ENCODE measurements around the gene ITPK1.
"Not testable (repeated sequence)": the region's sequence is repeated elsewhere in the genome, so short reads cannot be mapped to it uniquely, and the experiment has no call there.

The ITPK1 gene

GRCh38 chr14:93113678-93114067, 2.1 kb downstream of the ITPK1 start:
- peaks cover 28% of the 10 kb centered on the region for H3K4me1 Mint-ChIP-seq
- H3K27ac Mint-ChIP-seq, result no peak overlapping the region
- no peaks in the 10 kb centered on the region for H3K36me3 Mint-ChIP-seq
- no peaks in the 10 kb centered on the region for H3K9me3 Mint-ChIP-seq
- H3K4me3 Mint-ChIP-seq, result peak overlapping the region; percentile 86
- H3K27me3 Mint-ChIP-seq, result no peaks in the 10 kb centered on the region

DNA sequence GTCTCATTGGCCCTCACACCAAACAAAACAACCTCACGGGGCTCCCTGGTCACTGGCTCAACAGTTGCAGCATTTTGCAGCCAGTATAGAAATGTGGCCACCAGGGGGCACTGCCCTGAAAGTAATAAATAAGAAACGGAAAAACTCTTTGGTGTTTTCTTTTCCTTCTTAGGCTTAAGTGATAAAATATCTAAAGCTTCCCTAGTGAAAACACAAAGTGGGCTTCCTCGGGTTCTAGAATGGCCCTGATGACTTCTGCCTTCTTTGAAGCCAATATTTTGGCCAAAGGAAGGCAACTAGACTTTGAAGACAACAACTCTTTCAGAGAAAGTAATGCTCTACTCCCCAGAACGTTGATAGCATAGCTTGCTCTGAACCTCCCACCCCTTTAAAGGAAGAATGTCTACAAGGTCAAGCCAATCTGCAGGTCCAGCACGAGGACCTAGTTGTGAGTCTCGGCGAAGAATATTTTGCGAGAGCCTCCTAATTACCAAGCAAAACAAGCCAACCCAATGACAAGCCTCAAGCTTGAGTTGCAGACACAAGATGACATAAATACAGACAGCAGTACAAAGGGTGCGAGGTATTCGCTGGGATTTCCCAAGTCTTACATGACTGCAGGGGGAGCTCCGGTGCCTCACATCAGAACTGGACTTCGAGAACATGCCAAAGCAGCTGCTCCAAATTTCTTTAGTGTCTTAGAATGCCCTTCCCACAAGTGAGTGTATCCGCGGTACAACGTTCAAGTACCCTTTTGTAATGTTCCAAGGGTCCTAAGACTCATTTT, 2.6 kb downstream of the ITPK1 start:
- no peaks in the 10 kb centered on the region for H3K36me3 Mint-ChIP-seq
- H3K27ac Mint-ChIP-seq, result peak overlapping the region; percentile 86
- no peaks in the 10 kb centered on the region for H3K9me3 Mint-ChIP-seq
- no peaks in the 10 kb centered on the region for H3K27me3 Mint-ChIP-seq
- H3K4me1 Mint-ChIP-seq, result peaks cover 28% of the 10 kb centered on the region
- H3K4me3 Mint-ChIP-seq, result peak overlapping the region; percentile 86

DNA sequence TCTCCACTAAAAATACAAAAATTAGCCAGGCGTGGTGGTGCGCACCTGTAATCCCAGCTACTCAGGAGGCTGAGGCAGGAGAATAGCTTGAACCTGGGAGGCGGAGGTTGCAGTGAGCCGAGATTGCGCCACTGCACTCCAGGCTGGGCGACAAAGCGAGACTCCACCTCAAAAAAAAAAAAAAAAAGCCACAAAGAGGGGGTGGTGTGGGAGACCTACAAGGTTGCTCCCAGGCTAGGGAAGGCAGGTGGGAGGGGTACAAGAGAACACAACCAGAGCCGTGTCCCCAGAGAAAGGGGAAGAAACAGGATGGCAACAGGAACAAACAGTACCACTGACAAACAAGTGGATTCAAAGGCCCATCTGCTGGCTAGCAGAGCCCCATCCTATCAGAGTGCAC, 4.2 kb downstream of the ITPK1 start:
- not testable (repeated sequence) for H3K9me3 Mint-ChIP-seq, H3K36me3 Mint-ChIP-seq, H3K27me3 Mint-ChIP-seq, H3K27ac Mint-ChIP-seq, H3K4me3 Mint-ChIP-seq
- H3K4me1 Mint-ChIP-seq, result peaks cover 27% of the 10 kb centered on the region

- Mint-ChIP-seq H3K27me3 (no peaks in the 10 kb centered on the region), H3K9me3 (no peaks in the 10 kb centered on the region), H3K4me3 (no peak overlapping the region), H3K36me3 (no peaks in the 10 kb centered on the region), H3K27ac (no peak overlapping the region), H3K4me1 (peaks cover 24% of the 10 kb centered on the region)
Measured at GRCh38 chr14:93110856-93111419, 4.8 kb downstream of the ITPK1 start.

GRCh38 chr14:93109572-93110481, 5.9 kb downstream of the ITPK1 start:
- H3K4me3 Mint-ChIP-seq, result no peak overlapping the region
- no peaks in the 10 kb centered on the region for H3K36me3 Mint-ChIP-seq
- peaks cover 24% of the 10 kb centered on the region for H3K4me1 Mint-ChIP-seq
- no peaks in the 10 kb centered on the region for H3K9me3 Mint-ChIP-seq
- H3K27ac Mint-ChIP-seq, result no peak overlapping the region
- H3K27me3 Mint-ChIP-seq, result no peaks in the 10 kb centered on the region

GRCh38 chr14:93108105-93108504, 7.6 kb downstream of the ITPK1 start:
- no peak overlapping the region for H3K27ac Mint-ChIP-seq

GRCh38 chr14:93107453-93107852, 8.3 kb downstream of the ITPK1 start:
- H3K27ac Mint-ChIP-seq, result no peak overlapping the region
- H3K4me1 Mint-ChIP-seq, result peaks cover 20% of the 10 kb centered on the region
- no peaks in the 10 kb centered on the region for H3K36me3 Mint-ChIP-seq
- no peak overlapping the region for H3K4me3 Mint-ChIP-seq
- H3K27me3 Mint-ChIP-seq, result no peaks in the 10 kb centered on the region
- H3K9me3 Mint-ChIP-seq, result no peaks in the 10 kb centered on the region

More at GRCh38 chr14:93108105-93108504, 7.6 kb downstream of the ITPK1 start:
- Mint-ChIP-seq H3K36me3 (no peaks in the 10 kb centered on the region), H3K27me3 (no peaks in the 10 kb centered on the region), H3K9me3 (no peaks in the 10 kb centered on the region), H3K4me3 (no peak overlapping the region), H3K4me1 (peaks cover 25% of the 10 kb centered on the region)

DNA sequence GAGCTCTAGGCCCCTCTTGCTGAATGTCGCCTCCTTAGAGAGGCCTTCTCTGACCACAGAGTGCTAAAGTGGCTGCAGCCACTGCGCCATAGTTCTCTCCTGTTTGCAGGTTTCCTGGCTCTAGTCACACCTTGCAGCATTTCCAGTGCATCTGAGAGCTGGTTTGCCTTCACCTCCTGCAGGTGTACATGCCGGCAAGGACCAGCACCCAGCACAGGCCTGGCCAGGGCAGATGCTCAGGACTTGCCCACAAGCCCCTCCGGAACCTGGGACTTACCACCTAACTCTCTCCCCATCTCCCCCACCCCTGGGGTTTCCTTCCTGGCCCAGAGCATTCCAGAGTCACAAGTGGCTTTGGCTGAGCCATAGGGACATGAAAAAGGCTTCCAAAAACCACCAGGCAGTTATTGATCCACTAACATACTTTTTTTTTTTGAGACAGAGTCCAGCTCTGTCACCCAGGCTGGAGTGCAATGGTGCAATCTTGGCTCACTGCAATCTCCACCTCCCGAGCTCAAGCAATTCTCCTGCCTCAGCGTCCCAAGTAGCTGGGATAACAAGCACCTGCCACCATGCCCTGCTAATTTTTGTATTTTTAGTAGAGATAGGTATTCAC, 9.1 kb downstream of the ITPK1 start:
- H3K27ac Mint-ChIP-seq, result no peak overlapping the region
- H3K4me1 Mint-ChIP-seq, result peaks cover 20% of the 10 kb centered on the region
- H3K4me3 Mint-ChIP-seq, result no peak overlapping the region
- no peaks in the 10 kb centered on the region for H3K27me3 Mint-ChIP-seq
- no peaks in the 10 kb centered on the region for H3K9me3 Mint-ChIP-seq
- no peaks in the 10 kb centered on the region for H3K36me3 Mint-ChIP-seq

- H3K4me1 Mint-ChIP-seq, result peaks cover 20% of the 10 kb centered on the region
- not testable (repeated sequence) for H3K27me3 Mint-ChIP-seq, H3K36me3 Mint-ChIP-seq, H3K9me3 Mint-ChIP-seq, H3K27ac Mint-ChIP-seq, H3K4me3 Mint-ChIP-seq
Measured at GRCh38 chr14:93105856-93106255, 9.9 kb downstream of the ITPK1 start.

GRCh38 chr14:93105362-93105761, 10.4 kb downstream of the ITPK1 start:
- no peaks in the 10 kb centered on the region for H3K9me3 Mint-ChIP-seq
- no peak overlapping the region for H3K4me3 Mint-ChIP-seq
- peaks cover 25% of the 10 kb centered on the region for H3K4me1 Mint-ChIP-seq
- H3K36me3 Mint-ChIP-seq, result no peaks in the 10 kb centered on the region
- H3K27ac Mint-ChIP-seq, result no peak overlapping the region
- no peaks in the 10 kb centered on the region for H3K27me3 Mint-ChIP-seq

DNA sequence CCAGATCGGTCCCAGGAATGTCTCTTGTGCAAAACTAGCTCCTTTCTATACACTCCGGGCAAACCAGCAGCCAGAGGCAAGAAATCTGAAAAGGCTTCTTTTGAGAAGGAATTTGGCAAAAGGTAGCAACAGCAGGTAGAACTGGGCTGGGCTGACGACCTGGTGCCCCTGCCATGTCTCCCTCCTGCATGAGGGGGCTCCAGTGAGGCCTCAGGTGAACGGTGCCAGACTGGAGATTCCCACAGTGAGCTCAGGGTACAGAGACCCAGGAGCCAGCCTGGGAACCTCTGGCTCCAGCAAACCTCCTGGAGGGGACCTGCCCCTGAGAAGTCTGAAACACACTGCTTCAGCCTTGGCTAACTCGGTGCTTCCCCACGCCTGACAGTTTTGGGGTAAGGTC, 10.8 kb downstream of the ITPK1 start:
- Mint-ChIP-seq H3K27ac (peak overlapping the region; percentile 30), H3K36me3 (no peaks in the 10 kb centered on the region), H3K27me3 (no peaks in the 10 kb centered on the region), H3K4me1 (peaks cover 25% of the 10 kb centered on the region), H3K4me3 (no peak overlapping the region), H3K9me3 (no peaks in the 10 kb centered on the region)

GRCh38 chr14:93103392-93104080, 12.2 kb downstream of the ITPK1 start:
- no peaks in the 10 kb centered on the region for H3K9me3 Mint-ChIP-seq
- H3K36me3 Mint-ChIP-seq, result no peaks in the 10 kb centered on the region
- peak overlapping the region; percentile 68 for H3K4me3 Mint-ChIP-seq
- H3K27ac Mint-ChIP-seq, result peak overlapping the region; percentile 76
- H3K27me3 Mint-ChIP-seq, result no peaks in the 10 kb centered on the region
- peaks cover 25% of the 10 kb centered on the region for H3K4me1 Mint-ChIP-seq

DNA sequence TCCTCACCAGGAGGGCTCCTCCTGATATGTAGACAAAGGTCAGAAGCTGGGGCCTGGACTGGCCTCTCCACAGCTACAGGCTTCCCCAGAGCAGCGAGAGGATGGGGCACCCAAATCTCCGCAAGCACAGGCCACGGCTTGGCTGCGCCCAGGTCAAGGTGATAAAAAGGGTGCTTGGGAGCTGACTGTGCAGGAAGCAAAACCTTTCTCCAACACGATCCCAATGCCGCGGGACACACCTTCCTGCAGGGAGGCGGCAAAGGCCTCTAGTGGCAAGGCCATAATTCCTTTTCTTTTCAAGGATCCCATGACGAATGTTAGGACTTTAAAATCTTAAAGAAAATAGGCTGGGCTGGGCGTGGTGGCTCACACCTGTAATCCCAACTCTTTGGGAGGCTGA, 13.6 kb downstream of the ITPK1 start:
- Mint-ChIP-seq H3K4me1 (peaks cover 23% of the 10 kb centered on the region), H3K4me3 (no peak overlapping the region)

DNA sequence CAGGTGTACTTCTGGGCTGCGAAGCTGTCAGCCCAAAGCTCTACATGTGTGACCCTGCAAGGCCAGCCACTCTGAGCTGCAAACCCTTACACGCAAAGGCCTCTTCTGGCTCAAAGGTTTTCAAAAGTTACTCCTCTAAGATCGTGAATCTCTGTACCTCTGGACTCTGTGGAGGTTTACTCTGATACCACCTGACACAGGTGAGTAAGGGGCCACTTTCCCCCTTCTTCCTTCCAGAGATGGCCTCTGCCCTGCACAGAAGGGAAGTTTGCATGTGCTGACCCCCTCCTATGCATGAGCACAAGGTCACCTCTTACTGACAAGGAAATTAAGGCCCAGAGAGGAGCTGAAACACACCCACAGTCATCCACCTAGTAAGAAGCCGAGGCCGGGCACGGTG, 14.5 kb downstream of the ITPK1 start:
- no peak overlapping the region for H3K4me3 Mint-ChIP-seq
- H3K27me3 Mint-ChIP-seq, result no peaks in the 10 kb centered on the region
- H3K9me3 Mint-ChIP-seq, result no peaks in the 10 kb centered on the region
- peaks cover 25% of the 10 kb centered on the region for H3K4me1 Mint-ChIP-seq
- no peaks in the 10 kb centered on the region for H3K36me3 Mint-ChIP-seq
- H3K27ac Mint-ChIP-seq, result no peak overlapping the region

More for the DNA sequence above, 13.6 kb downstream of the ITPK1 start:
- no peak overlapping the region for H3K27ac Mint-ChIP-seq
- H3K27me3 Mint-ChIP-seq, result no peaks in the 10 kb centered on the region
- no peaks in the 10 kb centered on the region for H3K36me3 Mint-ChIP-seq
- H3K9me3 Mint-ChIP-seq, result no peaks in the 10 kb centered on the region

DNA sequence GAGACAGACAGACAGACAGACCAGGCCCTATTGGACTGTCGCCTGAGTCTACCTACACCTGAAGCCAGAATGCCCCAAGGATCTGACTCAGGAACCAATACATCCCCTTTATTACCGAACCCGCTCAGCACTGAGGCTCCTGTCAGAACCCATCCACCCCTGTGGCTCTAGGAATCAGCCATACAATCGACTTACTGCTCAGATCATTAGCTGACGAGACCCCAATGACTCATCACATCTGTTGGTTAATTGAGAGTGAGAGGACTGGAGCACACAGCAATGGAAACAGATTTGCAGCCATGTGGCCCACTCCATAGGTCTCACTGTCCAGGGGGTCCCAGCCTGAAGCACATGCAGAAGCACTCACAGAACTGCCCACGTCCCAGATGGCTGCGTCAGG, 15.2 kb downstream of the ITPK1 start:
- H3K4me3 Mint-ChIP-seq, result no peak overlapping the region
- no peaks in the 10 kb centered on the region for H3K36me3 Mint-ChIP-seq
- H3K4me1 Mint-ChIP-seq, result peaks cover 28% of the 10 kb centered on the region
- no peaks in the 10 kb centered on the region for H3K9me3 Mint-ChIP-seq
- H3K27me3 Mint-ChIP-seq, result no peaks in the 10 kb centered on the region
- H3K27ac Mint-ChIP-seq, result no peak overlapping the region
